Head of caudate nucleus (tissue), 42 donors: Measurements from ENCODE around the gene FBXO8.
"Not testable (repeated sequence)": the region's sequence is repeated elsewhere in the genome, so short reads cannot be mapped to it uniquely, and the experiment has no call there.

Experiments used
- DNase-seq, 42 donors: peaks; one replicate each; pipeline versions ENCODE4 v3.0.0 to v3.0.0-alpha.2; 2020 to 2021; ENCODE audit warnings: mixed read lengths in 7 of 42
- intact Hi-C: fragments of 100-400 bp; cut with DNase I; formaldehyde crosslinking; loops from one replicate; pipeline ENCODE4 v1.15.0; 2022

Gene FBXO8, protein sequence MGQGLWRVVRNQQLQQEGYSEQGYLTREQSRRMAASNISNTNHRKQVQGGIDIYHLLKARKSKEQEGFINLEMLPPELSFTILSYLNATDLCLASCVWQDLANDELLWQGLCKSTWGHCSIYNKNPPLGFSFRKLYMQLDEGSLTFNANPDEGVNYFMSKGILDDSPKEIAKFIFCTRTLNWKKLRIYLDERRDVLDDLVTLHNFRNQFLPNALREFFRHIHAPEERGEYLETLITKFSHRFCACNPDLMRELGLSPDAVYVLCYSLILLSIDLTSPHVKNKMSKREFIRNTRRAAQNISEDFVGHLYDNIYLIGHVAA

DNA sequence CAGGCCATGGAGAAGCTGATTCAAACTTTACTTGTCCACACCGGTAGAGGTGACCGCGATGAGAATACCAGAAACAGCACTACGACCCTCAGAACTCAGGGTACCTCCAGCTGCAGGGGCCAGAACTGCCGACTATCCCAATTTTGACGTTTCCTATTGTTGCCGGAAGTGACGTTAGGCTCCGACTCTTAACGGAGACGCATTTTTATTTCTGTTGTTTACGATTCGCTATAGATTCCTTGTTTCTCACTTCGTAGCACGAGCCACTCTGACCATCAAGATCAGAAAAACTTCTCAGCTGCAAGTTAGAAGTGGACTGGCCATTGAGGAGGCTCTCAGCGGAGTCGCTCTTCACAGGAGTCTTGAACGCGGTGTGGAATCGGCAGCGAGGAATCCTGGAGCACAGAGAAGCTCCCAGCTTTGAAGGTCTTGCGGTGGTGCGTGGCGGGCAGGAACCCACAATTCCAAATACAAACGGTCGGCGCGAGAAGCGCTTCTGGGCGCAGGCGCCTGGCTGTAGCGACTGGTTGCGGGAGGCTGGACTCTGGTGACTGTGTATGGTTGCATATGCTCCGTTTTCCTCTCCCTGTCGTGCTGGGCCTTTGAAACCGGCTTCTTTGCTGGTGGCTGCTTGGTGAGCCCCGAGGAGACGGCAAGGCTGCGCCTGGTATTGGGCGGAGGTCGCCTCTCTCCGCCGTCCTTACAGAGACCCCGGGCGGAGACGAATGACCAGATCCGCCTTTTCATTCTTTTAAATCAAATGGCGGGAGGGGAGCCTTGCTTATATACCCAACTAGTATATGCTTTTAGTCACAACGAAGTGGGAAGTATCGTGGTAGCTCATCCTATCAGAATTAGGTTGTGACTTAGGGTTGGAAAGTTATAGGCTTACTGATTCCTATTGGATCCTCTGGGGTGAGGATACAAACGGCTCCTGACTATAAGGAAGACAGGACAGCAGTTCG is at the start of gene FBXO8, which contains the start of gene CEP44:
TSS of gene FBXO8 (minus strand) at position 161 of the 965 bp plus-strand sequence. CDS start 20,575 bp downstream, outside the sequence.
TSS of gene CEP44 (plus strand) at position 405 of the 965 bp plus-strand sequence. CDS start 15,211 bp downstream, outside the sequence.
- intact Hi-C loops, result no loop called here
- DNase-seq, result peak; percentile 61 to 92 (median 78)

- intact Hi-C loops, result no loop called here
- DNase-seq, result no peak
Observed at GRCh38 chr4:174332741-174333493, 49.5 kb upstream of the FBXO8 start.

DNA sequence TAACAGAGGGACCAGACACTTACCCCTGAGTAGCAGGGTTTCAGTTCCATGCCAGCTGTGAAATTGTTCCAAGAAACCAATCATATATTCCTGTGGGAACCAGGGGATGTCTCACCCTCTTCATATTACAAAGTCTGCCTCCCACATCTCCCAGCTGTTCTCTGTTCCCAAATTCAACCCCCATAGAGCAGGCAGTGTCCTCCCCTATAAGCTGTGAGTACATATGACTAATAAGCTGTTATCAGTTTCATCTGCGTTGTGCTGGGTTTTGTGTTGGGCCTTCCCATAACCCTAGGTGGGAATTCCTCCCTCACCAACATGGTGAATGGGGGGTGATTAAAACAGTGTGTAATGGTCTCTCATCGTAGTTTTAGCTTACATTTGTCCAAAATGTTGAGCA is 41.3 kb upstream of the FBXO8 start:
- intact Hi-C loops, result no loop called here
- DNase-seq, result peak in 2 of 42 donors; percentile 6 to 17

DNA sequence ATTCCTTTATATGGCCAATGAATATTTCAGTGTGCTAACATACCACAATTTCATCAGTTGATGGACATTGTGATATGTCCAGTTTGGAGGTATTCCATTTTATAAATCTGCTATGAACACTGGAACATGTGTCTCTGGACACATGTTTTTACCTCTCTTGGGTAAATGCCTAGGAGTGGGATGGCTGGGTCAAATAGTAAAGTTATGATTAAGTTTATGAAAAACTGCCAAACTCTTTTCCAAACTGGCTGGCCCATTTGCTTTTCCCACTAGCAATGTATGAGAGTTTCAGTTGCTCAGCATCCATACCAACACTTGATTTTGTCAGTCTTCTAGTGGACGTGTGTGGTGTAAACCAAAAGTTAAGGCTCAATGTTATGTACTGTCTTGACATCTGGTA is 40.8 kb upstream of the FBXO8 start:
- intact Hi-C loops, result no loop called here
- DNase-seq, result no peak

DNA sequence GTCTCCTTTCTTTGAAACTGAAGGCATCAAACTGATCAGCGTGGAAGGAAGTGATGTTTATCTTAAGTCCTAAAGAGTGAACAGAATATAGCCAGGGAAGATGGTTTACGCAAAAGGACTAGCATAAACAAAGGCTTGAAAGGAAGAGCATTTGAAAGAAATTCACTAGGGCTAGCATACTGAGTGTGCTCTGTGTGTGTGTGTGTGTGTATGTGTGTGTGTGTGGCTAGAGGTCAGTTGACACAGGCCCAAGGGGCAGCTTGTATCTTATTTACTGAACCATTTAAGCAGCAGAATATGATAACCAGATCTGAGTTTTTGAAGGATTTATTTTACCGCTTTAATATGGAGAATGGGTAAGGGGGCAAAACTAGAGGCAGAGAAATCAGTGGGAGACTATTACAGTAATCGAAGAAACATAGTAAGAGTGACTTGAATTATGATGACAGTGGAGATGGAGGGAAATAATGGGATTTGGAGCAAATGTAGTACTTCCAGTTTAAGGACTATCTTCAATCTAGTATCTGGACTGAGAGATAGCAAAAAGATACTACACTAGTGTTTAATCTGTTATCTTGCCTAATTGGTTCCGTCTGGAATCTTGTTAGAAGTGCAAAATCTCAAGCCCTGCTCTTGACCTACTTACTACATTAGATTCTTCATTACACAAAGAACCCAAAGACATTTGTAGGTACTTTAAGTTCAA is 37.2 kb upstream of the FBXO8 start:
- no peak for DNase-seq
- intact Hi-C loops, result no loop called here

DNA sequence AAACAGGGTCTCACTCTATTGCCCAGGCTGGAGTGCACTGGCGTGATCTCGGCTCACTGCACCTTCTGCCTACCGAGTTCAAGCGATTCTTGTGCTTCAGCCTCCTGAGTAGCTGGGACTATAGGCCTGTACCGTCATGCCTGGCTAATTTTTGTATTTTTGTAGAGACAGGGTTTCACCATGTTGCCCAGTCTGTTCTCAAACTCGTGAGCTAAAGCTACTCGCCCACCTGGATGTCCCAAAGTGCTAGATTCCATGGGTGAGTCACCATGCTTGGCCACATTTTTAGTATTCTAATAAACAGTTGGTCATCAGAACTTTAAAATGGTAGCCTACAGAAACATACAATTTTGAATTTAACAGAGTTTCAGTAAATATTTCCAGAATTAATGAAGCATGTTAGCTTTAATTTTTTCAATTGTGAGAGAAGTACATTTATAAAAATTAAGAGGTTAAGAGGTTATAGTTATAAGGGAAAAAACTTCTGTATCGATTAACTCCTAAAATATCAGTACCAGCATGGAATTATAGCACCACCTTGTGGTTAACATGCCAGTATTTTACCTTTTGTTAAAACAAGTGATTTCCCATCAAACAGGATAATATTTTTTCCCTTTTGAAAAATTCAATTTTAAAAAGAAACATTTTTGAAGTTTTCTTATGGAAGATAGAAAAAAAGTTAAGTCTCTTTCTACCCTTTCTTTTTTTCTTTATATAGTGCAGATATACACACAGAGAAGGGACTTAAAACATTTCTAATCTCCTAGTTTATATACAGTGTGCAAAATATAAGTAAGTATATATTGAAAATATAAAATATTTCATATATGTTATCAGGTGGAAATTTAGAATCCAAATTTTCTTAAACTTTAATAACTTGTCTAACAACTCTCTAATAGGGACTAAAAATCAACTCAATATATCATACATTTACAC is 35.6 kb upstream of the FBXO8 start:
- intact Hi-C loops, result no loop called here
- DNase-seq, result peak in 2 of 42 donors; percentile 4 to 6

DNA sequence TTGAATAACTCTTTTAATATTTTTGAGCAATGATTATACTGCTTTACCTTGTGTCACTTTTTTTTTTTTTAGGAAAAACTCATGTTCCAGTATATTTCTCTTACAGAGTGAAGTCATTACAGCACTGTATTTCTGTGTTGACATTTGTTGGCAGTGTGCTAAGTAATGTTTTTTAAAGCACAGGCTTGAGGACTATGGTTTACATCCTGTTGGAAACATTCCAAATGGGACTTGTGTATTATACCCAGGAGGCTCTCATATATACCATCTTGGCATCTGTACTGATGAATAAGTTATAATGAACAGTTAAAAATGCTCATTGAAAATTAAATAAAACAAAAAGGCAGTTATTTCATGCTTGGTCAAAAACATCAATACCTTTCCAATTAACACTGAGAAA is 34.1 kb upstream of the FBXO8 start:
- intact Hi-C loops, result no loop called here
- DNase-seq, result no peak

DNA sequence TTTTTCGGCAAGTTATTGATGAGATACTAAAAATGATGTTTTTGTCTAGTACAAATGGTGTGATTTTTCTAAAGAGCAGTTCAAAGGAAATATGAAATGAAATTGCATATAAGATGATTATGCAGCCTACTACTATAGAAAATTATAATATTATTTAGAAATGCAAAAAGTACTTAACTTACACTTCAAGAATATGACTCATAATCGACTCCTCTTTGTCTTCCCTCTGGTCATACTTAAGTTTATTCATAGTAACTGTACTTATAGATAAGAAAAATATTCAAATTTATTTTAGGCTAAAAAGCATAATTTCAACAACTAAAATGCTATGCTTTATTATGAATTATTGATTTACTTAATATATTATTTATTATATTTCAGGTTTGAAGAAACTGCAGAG is 33.5 kb upstream of the FBXO8 start:
- intact Hi-C loops, result no loop called here
- DNase-seq, result no peak

GRCh38 chr4:174316546-174316945 is 33.1 kb upstream of the FBXO8 start:
- DNase-seq, result no peak
- intact Hi-C loops, result no loop called here

DNA sequence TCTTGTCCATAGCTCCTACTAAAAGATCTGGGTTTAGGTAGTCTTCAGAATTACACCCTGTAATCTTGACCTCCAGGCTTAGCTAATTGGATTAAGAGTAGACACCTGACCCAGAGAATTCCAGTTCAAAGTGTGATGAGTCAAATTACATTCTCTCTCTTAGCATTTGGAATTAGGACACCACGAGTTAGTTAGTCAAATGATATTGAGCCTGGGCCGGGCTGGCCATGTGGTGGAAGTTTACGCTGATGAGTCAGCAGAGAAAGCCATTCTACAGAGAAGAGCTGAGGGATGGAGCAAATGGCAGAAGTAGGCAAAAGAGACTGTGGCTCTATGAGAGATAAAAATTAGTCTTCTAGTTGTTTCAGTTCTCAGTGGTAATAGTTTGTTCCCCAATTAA is 31.3 kb upstream of the FBXO8 start:
- DNase-seq, result no peak
- intact Hi-C loops, result no loop called here

DNA sequence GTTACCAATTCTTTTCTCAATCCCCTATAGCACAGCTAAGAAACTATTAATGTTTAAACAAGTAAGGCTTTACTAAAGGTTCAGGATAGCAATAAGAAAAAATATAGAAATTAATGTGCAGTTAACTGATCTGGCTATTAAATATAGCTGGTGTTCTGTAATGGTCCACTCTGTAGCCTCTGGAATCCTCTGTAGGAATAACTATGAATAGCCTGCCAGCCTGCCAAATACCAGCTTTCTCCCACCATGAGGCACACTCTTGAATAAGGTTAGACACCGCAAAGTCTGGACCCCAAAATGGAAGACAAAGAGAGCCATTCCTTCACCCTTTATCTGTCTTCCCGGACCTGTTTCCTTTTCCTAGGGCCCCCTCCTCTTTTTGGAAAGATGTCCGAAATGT is 30.8 kb upstream of the FBXO8 start:
- intact Hi-C loops, result no loop called here

GRCh38 chr4:174312993-174313392 is 29.5 kb upstream of the FBXO8 start:
- DNase-seq, result no peak
- intact Hi-C loops, result no loop called here

More for the DNA sequence above, 30.8 kb upstream of the FBXO8 start:
- DNase-seq, result no peak

GRCh38 chr4:174307694-174308093 is 24.2 kb upstream of the FBXO8 start:
- intact Hi-C loops, result no loop called here
- DNase-seq, result no peak

DNA sequence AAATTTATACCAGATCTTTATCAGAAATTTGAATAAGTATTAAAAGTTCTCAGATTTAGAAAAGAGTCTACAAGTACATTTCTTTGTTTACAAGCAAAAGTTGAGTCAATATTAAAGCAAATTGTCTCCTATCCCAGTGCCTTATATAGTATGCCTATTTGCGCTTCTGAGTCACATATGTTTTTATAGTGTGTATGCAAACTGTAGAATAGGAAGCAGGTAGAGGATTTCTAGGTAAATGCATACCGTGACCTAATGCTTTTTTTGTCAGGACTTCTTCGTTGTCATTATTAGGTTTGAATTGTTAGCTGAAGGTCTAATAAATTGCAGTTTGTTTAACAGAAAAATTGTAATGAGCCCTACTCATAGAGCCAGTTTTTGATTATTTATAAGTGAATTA is 22.5 kb upstream of the FBXO8 start:
- no peak for DNase-seq
- intact Hi-C loops, result no loop called here

DNA sequence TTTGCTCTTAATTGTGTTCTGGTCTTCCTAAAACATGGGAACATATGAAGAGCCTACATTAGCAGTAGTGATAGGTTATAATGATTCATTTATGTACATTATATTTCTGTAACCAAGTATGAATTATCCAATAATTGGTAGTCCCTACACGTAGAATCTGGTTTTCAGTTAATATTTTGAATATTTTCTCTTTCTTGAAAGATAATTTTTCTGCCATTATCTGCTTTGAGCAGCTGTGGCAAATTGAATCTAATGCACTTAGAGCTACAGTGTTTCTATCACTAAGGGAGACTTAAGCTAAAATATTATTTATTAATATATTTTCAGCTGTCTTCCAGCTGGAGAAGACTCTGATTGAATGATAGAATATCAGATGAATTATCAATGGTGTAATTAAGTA is 21.2 kb upstream of the FBXO8 start:
- intact Hi-C loops, result no loop called here
- no peak for DNase-seq

- DNase-seq, result no peak
- intact Hi-C loops, result no loop called here
Observed at GRCh38 chr4:174303687-174304086, 20.2 kb upstream of the FBXO8 start.

DNA sequence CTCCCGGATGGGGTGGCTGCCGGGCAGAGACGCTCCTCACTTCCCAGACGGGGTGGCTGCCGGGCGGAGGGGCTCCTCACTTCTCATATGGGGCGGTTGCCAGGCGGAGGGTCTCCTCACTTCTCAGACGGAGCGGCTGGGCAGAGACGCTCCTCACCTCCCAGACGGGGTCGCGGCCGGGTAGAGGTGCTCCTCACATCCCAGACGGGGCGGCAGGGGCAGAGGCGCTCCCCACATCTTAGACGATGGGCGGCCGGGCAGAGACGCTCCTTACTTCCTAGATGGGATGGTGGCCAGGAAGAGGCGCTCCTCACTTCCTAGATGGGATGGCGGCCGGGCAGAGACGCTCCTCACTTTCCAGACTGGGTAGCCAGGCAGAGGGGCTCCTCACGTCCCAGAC is 11.7 kb upstream of the FBXO8 start:
- intact Hi-C loops, DNase-seq: not testable (repeated sequence)

DNA sequence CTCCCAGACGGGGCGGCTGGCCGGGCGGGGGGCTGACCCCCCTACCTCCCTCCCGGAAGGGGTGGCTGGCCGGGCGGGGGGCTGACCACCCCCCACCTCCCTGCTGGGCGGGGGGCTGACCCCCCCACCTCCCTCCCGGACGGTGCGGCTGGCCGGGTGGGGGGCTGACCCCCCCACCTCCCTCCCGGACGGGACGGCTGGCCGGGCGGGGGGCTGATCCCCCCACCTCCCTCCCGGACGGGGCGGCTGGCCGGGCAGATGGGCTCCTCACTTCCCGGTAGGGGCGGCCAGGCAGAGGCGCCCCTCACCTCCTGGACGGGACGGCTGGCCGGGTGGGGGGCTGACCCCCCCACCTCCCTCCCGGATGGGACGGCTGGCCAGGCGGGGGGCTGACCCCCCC is 11.2 kb upstream of the FBXO8 start:
- DNase-seq, intact Hi-C loops: not testable (repeated sequence)
